Stimulated activated CD8-positive, alpha-beta memory T cell treated with anti-CD3 and anti-CD28 coated beads, Interleukin-12 subunit alpha, Interleukin-12 subunit beta, amount 100 ng/mL, for 4 hours (primary cell): ENCODE results near the gene IDI2.

Source experiments
- DNase-seq: peaks from one replicate; pipeline ENCODE4 v3.0.0-alpha.2; 2020; ENCODE audit warnings: low read depth

The IDI2 gene

DNA sequence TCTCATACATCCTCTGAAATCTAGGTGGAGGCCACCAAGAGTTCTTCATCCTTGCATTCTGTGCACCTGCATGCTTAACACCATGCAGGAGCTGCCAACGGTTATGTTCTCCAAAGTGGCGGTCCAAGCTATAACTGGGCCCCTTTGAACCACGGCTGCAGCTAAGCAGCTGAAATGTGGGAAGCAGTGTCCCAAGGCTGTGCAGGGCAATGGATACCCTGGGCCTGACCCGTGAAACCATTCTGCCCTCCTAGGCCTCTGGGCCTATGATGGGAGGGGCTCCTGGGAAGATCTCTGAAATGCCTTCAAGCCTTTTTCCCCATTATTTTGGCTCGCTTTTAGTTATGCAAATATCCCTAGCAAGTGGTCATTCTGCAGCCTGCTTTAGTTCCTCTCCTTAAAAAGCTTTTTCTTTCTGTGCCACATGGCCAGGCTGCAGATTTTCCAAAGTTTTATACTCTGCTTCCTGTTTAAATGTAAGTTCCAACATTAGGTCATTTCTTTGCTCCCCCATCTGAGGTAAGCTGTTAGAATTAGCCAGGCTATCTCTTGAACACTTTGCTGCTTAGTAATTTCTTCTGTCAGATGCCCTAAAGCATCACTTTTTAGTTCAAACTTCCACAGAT lies 45.1 kb downstream of the IDI2 start:
- DNase-seq, result no peak

DNA sequence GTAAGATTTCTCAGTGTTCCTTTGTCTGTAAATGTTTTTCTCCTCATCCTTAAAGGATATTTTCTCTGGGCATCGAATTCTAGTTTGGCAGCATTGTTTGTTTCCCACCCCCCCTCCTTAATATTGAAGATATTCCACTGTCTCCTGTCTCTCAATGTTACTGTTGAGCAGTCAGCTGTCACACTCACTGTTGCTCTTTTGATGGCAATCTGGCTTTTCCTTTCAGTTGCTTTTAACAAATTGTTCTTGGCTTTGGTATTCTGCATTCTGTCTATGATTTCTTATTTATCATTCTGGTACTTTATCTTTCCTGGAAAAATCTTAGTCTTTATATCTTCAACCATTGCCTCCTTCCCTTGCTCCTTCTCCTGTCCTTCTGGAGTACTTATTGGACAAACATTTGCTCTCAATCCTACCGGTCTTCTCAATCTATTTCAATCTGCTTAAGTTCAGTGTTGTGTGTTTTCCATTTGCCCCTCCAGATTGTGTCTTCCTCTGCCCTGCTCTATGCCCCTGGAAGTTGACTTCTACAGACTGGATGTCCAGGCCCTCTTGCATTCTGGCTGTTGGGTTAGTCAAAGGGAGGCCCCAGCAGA lies 46.7 kb downstream of the IDI2 start:
- DNase-seq, result no peak

DNA sequence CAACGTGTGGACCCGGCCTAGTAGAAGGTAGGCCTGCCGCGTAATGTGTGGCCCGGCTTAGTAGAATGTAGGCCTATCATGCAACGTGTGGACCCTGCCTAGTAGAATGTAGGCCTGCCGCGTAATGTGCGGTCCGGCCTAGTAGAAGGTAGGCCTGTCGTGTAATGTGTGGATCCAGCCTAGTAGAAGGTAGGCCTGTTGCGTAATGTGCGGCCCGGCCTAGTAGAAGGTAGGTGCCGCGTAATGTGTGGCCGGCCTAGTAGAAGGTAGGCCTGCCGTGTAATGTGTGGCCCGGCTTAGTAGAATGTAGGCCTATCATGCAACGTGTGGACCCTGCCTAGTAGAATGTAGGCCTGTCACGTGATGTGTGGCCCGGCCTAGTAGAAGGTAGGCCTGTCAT lies 49.3 kb downstream of the IDI2 start:
- no peak for DNase-seq

DNA sequence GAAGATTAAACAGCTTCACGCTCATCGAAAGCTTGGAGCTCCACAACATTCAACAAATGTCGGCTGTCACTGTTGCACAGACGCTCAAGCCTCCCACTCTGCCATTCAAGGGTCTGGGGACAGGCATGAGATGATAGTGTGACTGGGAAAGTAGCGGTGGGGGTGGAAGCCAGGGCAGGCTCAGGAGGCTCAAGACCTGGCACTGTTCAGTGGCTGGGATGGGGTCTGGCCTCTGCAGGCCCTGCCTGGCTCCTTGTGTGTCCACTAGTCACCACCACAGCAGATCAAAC lies 50.9 kb downstream of the IDI2 start:
- DNase-seq, result no peak

DNA sequence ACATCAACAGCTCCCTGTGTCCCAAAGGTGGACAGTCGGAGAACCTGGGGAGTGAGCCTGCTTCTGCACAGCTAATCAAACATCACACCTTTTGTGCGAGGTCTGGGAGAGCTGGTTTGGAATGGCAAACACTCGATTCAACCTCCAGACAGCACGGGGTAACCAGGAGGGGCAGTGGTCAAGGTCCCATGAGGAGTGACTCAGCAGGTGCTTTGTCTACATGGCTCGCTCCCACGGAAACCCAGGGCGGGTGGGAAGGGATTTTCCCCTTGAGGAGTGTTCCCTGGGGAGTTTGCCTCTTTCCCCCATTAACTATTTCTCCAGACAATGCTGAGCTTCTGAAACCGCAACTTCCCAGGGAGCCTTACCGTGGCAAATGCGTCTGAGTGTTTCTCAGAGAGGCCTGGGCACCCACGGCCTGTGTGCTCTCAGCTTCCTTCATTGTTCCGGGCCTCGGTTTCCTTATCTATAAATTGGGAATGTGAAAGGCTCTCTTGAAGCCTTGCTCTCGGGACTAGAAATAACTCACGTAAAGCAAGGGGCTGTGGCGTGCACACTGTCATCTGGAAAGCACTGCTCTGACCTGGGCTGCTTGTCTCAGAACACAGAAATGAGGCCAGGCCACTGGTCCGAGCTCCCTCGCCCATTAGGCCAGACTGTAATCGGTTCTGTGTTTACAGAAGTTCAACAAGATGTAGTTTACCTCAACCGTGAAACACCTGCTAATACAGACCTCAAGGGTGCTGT lies 51.4 kb downstream of the IDI2 start:
- DNase-seq, result no peak

DNA sequence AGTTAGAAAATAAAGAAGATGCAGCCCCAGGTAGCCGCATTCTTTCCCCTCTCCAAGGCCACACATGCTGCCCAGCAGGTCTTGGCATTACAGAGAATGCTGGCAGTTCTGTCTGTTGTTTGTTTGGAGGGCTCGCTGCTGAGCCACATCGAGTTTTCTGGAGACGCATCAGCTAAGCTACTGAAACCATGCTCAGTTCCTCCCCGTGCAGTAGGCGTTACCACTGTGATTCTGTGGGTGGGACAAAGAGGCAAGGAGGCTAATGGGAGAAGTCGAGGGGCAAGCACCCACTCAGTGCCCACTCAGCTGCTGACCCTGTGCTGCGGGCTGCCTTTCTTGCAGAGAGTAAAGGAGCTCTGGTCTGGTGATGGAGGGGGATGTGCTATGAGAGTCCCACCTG lies 52.9 kb downstream of the IDI2 start:
- no peak for DNase-seq

DNA sequence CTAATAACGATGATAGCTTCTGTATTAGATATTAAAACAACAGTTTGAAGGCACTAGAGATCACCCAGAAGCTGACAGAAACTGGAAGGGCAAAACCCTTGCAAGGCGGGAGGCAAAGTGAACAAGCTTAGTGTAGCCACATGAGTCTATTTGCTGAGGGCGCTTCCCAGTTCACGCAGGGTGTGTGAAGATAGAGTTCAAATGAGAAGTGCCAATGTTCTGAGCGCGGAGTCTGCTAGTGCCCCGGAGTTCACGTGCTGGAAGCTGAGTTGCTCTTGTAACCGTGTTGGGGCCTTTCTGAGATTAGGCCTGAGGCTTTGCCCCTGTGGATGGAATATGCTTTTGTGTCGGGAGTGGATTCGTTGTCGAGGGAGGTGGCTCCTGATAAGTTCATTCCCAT lies 54.0 kb downstream of the IDI2 start:
- DNase-seq, result no peak

DNA sequence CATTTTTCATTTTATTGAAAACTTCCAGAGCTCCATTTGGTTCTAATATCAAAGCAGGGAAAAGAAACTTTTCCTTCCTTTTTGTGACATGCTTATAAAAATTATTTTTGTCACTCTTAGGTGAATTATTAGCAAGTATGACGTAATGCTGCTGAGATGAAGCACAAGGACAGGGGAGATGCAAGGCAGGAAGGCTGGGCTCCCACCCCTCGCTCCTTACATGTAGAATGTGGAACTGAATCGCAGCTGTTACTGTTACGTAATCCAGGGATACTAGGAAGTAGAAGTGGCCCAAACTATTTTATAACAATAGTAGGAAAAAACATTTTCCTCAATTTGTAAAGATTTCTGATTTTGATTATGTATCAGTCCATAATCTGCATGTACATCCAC lies 54.5 kb downstream of the IDI2 start:
- DNase-seq, result no peak

DNA sequence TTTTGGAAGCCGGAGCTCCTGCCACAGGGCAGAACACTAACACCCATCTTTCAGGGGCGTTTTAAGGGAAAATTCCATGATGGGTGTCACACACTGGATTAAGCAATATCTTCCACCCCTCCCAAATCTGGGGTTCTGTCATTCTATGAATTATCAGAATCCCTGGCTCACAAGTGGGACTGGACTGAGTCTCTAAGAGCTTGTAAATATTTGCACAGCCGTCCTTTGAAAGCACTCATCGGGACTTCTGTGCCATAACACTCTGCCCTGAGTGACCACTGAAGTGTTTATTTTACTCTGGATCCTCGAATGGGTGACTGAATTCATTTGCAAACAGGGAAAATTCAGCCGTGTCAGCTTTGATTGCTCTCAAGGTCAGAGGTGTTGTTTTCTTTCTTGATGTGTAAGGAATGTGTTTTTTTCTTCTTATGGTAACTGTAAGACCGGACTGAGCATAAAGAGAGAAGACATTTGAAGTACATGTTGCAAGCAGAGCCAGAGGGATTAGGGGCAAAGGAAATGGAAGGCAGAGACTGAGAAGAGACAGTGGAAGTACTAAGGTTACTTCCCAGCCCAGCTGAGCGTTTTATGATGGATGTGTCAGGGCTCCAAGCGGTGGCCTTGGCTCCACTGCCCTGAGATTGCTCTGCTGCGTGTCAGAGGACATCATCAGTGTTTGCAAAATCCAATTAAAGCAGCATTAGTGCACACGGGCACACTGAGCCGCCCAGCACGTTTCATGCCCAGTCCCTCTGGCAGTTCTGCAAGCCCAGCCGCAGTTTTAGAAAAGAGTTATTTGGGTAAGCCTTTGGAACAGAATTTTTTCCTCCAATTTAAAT lies 55.1 kb downstream of the IDI2 start:
- no peak for DNase-seq

DNA sequence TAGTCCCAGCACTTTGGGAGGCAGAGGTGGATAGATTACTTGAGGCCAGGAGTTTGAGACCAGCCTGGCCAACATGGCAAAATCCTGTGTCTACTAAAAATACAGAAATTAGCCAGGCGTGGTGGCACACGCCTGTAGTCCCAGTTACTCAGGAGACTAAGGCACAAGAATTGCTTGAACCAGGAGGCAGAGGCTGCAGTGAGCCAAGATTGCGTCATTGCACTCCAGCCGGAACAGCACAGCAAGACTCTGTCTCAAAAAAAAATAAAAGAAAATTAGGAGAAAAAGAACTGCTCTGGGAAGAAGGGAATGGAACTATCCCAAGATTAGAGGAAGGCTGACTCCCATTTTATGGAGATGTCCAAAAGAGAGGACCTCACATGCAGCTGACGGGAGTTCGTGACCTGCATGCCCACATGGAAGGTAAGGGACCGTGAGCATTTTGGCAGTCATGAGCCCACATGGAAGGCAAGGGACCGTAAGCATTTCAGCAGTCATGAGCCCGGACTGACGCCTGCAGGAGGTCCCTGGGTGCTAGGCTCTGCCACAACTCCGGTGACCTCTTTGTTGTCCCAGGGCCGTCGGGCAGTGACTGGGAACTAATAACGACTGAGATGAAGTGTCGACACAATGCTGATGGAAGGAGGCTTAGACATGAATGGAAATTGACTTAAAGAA lies 56.0 kb downstream of the IDI2 start:
- DNase-seq, result no peak
